ENCODE data around the gene SLC29A1. TPM values are rescaled to one million over a fixed set of nuclear protein-coding genes. Genes with fewer than 3 reads are reported as not detected.
"Not testable (repeated sequence)": the region's sequence is repeated elsewhere in the genome, so short reads cannot be mapped to it uniquely, and the experiment has no call there.

SLC29A1 gene
- polyA plus RNA-seq, 4 donors = 32.6 to 38.7 (median 37.0) TPM

- no peak for DNase-seq (ENCODE audit: low read depth in 4 of 4, low spot score in 3 of 4)
Measured at GRCh38 chr6:44221291-44221960, 2.0 kb upstream of the SLC29A1 start.

- DNase-seq (ENCODE audit: low read depth in 4 of 4, low spot score in 3 of 4) = no peak
Measured at GRCh38 chr6:44221961-44222335, 1.4 kb upstream of the SLC29A1 start.

- DNase-seq (ENCODE audit: low read depth in 4 of 4, low spot score in 3 of 4) = no peak
Measured at GRCh38 chr6:44222486-44223318, 693 bp upstream of the SLC29A1 start.

- no peak for DNase-seq (ENCODE audit: low read depth in 4 of 4, low spot score in 3 of 4)
Measured at GRCh38 chr6:44224029-44224964, 902 bp downstream of the SLC29A1 start.

- no peak for DNase-seq (ENCODE audit: low read depth in 4 of 4, low spot score in 3 of 4)
Measured at GRCh38 chr6:44224965-44225305, 1.5 kb downstream of the SLC29A1 start.

GRCh38 chr6:44225579-44226325, 2.4 kb downstream of the SLC29A1 start:
- no peak for DNase-seq (ENCODE audit: low read depth in 4 of 4, low spot score in 3 of 4)

- no peak for DNase-seq (ENCODE audit: low read depth in 4 of 4, low spot score in 3 of 4)
Measured at GRCh38 chr6:44226368-44227147, 3.2 kb downstream of the SLC29A1 start.

- no peak for DNase-seq (ENCODE audit: low read depth in 4 of 4, low spot score in 3 of 4)
Measured at GRCh38 chr6:44227148-44227793, 3.9 kb downstream of the SLC29A1 start.

GRCh38 chr6:44228031-44228430, 4.6 kb downstream of the SLC29A1 start:
- DNase-seq (ENCODE audit: low read depth in 4 of 4, low spot score in 3 of 4) = no peak

GRCh38 chr6:44228433-44228832, 5.0 kb downstream of the SLC29A1 start:
- no peak for DNase-seq (ENCODE audit: low read depth in 4 of 4, low spot score in 3 of 4)

GRCh38 chr6:44228836-44229235, 5.4 kb downstream of the SLC29A1 start:
- DNase-seq (ENCODE audit: low read depth in 4 of 4, low spot score in 3 of 4) = no peak

- DNase-seq (ENCODE audit: low read depth in 4 of 4, low spot score in 3 of 4) = no peak
Measured at GRCh38 chr6:44229376-44230033, 6.1 kb downstream of the SLC29A1 start.

- no peak for DNase-seq (ENCODE audit: low read depth in 4 of 4, low spot score in 3 of 4)
Measured at GRCh38 chr6:44230034-44230675, 6.8 kb downstream of the SLC29A1 start.

- not testable (repeated sequence) for DNase-seq (ENCODE audit: low read depth in 4 of 4, low spot score in 3 of 4)
Measured at GRCh38 chr6:44231426-44231825, 8.0 kb downstream of the SLC29A1 start.

- no peak for DNase-seq (ENCODE audit: low read depth in 4 of 4, low spot score in 3 of 4)
Measured at GRCh38 chr6:44232676-44233566, 9.5 kb downstream of the SLC29A1 start.

- DNase-seq (ENCODE audit: low read depth in 4 of 4, low spot score in 3 of 4) = no peak
Measured at GRCh38 chr6:44233567-44234100, 10.2 kb downstream of the SLC29A1 start.
